Sigmoid colon (tissue), 4 donors: ENCODE results near the gene WDR5B.

Experiments
- EP300 ChIP-seq, 4 donors: sonication (generic); formaldehyde crosslinking; IDR thresholded peaks; one replicate each; pipeline ENCODE4 v1.6.1; 2017; ENCODE audit warnings: antibody characterized with exemption in 4 of 4
- TF ChIP-seq, protein P1 (sequence below), 4 experiments: fragments of 450-650 bp in 3 of 4; fragments of 200-600 bp in 1 of 4; IDR thresholded peaks; one replicate each; pipeline ENCODE4 v1.5.1; 2016 to 2019; ENCODE audit warnings: antibody characterized with exemption in 4 of 4, mild to moderate bottlenecking in 3 of 4, moderate library complexity in 2 of 4

DNA sequence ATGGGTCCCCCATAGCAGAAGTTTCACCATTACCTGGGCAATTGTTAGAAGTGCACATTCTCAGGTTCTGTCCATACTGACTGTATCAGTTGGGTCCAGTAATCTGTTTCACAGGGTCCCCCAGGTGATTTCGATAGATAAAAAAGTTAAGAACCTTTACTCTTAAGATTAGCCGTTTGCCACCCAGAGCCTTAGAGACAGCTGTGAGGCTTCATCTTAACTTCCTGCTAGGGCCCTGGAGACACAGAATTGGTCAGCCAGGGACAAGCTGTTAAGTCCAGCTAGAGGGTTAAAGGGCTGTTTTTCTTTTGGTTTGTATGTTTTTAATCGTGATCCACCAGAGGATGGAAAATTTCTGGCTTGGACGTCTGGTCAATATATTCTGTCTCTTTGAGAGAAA lies 25.2 kb downstream of the WDR5B start:
- TF ChIP-seq, protein P1, sequence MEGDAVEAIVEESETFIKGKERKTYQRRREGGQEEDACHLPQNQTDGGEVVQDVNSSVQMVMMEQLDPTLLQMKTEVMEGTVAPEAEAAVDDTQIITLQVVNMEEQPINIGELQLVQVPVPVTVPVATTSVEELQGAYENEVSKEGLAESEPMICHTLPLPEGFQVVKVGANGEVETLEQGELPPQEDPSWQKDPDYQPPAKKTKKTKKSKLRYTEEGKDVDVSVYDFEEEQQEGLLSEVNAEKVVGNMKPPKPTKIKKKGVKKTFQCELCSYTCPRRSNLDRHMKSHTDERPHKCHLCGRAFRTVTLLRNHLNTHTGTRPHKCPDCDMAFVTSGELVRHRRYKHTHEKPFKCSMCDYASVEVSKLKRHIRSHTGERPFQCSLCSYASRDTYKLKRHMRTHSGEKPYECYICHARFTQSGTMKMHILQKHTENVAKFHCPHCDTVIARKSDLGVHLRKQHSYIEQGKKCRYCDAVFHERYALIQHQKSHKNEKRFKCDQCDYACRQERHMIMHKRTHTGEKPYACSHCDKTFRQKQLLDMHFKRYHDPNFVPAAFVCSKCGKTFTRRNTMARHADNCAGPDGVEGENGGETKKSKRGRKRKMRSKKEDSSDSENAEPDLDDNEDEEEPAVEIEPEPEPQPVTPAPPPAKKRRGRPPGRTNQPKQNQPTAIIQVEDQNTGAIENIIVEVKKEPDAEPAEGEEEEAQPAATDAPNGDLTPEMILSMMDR (IDR thresholded peaks at IDR 0.05): no peak
- no peak for TF ChIP-seq EP300 (IDR thresholded peaks at IDR 0.05)
